ENCODE results near the gene EIF4ENIF1.
"Not testable (repeated sequence)": the region's sequence is repeated elsewhere in the genome, so short reads cannot be mapped to it uniquely, and the experiment has no call there.

The EIF4ENIF1 gene

DNA sequence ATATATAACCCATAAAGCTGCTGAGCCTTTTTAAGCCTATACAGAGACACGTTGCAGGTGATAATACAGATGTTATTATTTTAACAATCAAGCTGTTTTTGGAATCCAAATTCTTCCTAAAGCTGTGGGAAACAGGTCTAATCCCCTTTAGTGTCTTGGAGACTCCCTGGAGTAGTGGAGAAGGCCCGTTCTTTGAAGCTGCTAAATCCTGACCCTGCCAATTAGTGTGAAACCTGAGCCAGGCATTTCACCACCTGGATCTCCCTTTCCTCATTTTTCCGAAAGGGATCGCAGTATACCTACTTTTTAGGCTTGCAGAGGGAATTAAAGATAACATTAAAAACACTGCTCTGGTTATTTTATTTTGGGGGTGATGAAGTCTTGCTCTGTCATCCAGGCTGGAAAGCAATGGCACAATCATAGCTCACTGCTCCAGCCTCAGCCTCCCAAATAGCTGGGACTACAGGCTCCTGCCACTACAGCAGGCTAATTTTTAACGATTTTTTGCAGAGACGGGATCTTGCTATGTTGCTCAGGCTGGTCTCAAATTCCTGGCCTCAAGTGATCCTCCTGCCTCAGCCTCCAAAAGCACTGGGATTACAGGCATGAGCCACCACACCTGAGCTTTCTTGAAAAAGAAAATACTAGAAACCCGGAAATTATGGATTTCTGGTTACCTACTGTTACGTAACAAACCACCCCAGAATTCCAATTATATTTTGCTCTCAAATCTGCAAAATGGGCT, 1.7 kb upstream of the EIF4ENIF1 start:
- no peak for FAIRE-seq

DNA sequence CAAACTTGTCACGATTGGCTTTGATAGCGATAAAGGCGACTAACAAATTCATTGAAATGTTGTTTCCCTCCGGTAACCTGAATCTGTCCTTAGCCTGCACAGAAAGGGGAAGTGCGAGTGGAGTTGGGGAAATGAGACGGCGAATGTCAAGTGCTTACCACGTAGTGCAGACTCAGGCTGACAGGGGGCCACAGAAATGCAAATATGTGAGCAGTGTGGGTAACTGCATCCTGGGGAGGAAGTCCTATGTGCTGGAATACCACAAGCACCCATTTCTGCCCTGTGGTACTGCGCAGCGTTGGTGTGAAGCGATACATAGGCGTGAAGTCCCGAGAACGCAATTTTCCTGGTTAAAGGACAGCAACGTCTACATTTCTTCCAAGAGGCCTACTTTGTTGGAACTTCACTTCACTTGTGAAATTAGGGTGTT, 869 bp upstream of the EIF4ENIF1 start:
- no peak for FAIRE-seq

DNA sequence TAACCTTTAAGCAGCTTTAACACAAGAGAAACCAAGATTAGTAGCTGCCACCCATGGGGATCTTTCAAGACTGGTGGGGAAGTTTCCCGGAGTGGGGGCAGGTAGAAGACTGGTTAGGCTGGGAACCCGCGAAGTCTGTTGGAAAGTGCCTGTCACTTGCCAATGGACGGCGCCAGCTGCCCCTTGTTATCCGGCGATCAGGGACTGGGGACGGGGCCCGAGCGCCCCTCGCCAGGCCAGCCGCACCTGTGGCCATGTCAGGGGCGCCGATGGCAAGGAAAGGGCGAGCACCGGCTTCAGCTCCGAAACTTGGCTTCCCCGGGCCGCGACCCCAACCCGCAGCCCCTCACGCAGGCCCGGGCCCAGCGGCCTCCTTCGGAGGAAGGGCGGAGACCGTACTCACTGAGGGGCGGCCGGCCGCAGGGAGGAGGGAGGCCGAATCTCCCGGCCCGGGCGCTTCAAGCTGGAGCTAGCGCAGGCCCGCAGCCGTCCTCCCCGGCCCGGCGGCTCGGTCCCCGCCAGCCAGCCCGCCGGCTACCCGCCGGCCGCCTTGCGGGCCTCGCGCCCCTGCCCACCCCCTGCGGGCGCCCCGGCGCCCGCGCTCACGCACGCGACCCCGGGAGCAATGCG, 539 bp downstream of the EIF4ENIF1 start:
- no peak for FAIRE-seq

DNA sequence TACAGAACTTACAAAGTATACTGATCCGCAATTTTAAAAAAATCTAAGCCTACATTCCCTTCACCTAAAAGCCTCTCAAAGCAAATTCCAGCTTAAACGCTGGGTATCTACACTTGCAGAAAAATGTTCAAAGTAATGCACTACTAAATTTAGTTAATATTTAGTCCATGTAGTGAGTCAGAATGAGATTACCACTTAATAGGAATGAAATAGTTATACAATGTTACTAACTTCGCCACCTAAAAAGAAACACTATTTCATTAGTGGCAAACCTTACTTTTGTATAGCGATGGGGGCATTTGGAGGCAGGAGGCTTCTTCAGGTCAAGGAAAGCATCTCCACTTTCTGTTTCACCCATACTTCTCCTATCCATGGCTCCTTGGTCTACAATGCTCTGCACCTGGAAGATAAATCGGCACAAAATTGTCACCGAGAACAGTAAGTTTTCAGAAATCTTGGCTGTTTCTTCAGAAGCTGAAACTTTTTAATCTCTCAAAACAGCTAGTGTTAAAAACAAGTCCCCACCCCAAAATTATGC, 1.2 kb downstream of the EIF4ENIF1 start:
- no peak for FAIRE-seq

DNA sequence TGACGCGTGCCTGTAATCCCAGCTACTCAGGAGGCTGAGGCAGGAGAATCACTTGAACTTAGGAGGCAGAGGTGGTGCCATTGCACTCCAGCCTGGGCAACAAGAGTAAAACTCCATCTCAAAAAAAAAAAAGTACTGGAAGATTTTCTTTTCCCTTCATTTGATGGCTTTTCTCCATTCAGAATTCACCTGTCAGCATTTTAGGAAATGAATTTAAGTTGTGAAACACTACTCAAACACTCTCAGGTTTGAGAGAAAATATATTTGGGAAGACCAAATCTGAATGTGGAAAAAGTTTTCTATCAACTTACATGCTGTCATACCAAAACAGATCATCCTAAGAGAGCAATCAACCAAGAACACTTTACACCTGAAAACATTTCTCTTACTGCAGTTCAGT, 2.7 kb downstream of the EIF4ENIF1 start:
- no peak for FAIRE-seq

DNA sequence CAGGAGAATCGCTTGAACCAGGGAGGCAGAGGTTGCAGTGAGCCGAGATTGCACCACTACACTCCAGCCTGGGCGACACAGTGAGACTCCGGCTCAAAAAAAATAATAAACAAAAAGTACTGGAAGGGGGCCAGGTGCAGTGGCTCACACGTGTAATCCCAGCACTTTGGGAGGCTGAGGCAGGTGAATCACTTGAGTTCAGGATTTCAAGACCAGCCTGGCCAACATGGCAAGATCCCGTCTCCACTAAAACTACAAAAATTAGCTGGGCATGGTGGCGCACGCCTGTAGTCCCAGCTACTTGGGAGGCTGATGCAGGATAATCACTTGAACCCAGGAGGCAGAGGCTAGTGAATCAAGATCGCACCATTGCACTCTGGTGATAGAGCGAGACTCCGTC, 3.3 kb downstream of the EIF4ENIF1 start:
- FAIRE-seq: not testable (repeated sequence)

DNA sequence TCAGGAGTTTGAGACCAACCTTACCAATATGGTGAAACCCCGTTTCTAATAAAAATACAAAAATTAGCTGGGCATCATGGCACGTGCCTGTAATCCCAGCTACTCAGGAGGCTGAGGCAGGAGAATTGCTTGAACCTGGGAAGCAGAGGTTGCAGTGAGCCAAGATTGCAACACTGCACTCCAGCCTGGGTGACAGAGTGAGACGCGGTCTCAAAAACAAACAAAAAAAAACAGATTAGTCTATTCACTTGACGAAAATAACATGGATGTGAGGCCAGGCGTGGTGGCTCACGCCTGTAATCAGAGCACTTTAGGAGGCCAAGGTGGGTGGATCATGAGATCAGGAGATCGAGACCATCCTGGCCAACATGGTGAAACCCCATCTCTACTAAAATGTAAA, 7.2 kb downstream of the EIF4ENIF1 start:
- FAIRE-seq: not testable (repeated sequence)

DNA sequence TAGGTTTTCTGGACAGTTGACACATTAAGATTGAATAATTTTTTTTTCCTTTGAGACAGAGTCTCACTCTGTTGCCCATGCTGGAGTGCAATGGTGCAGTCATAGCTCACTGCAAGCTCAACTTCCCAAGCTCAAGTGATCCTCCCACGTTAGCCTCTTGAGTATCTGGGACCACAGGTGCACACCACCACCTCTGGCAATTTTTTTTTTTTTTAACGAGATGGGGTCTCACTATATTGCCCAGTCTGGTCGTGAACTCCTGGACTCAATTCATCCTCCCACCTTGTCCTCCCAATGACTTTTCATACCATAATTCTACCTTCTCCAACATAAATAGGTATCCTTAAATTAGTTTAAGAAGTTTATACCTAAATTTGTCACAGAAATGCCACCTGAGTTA, 8.5 kb downstream of the EIF4ENIF1 start:
- no peak for FAIRE-seq

DNA sequence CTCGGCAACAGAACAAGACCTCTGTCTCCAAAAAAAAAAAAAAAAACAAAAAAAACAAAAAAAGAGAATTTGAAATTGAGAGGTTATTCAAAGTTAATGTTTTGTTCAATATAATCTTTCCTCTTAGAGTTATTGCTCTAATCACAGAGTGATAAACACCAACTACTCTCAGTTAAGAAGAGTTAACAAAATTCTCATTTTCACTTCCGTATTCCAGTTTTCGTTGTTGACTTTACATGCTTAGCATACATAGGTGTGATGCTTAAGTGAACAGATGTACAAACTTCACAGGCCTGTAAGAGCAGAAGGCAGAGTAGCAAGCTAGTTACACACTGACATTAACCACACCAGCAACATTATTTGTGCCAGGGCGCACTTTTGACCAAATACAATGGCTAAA, 12.3 kb downstream of the EIF4ENIF1 start:
- no peak for FAIRE-seq

DNA sequence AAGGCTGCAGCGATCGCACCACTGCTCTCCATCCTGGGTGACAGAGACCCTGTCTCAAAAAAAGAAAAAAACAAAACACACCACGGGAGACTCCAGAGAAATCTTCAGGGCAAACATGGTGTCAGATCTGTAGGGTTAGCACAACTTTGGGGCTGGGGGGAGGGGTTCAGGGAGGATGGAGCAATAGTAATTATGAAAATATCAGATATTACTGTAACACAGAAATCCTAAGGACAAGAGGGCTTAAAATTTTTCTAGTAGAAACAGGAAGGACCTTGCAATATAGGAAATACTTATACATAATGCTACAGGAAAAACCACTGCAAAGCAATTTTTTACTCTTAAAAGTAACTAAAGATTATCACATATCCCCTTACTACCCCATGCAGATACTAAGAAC, 13.8 kb downstream of the EIF4ENIF1 start:
- no peak for FAIRE-seq

DNA sequence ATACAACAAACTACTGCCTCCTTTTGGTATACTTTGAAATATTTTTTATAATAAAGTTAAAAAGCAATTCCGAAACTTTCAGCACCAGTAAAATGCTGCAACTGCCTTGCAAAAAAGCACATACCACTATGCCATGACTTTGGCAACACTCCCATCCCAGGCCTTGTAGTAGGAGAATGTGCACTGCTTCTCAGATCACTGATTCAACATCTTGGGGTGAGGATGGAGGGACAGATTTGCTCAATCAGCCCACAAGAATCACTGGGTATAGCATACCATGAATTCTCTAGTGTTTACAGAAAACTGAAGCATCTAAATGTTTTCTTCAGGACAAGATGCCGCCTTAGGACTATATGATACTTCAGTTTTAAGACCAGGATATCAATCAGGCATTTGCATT, 14.9 kb downstream of the EIF4ENIF1 start:
- FAIRE-seq: no peak

DNA sequence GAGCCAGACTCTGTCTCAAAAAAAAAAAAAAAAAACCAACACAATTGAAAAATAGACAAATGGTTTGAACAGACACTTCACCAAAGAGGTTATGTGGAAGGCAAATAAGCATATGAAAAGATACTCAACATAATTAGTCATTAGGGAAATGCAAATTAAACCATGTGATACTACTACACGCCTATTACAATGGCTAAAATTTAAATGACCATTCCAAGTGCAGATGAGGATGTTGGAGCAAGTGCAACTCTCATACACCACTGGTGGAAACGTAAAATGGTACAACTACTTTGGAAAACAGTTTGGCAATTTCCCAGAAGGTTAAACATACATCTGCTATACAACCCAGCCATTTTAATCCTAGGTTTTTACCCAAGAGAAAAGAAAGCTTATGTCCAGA, 24.3 kb downstream of the EIF4ENIF1 start:
- FAIRE-seq: no peak

DNA sequence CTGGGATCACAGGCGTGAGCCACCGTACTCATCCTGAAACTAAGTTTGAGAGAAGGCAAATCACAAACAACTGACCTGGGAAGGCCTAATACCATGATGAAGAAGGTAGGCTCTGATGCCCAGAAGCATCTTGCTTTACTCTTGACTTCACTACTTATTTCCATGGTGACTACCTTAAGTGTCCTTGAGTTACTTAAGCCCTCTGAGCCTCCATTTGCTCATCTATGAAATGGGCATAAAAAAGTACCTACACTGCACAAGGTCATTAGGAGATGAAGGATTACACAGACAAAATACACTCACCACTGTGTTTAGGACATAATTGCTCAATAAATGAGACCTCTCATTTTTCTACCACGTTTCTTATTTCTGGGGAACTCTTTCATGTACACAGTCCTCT, 27.9 kb downstream of the EIF4ENIF1 start:
- FAIRE-seq: no peak

DNA sequence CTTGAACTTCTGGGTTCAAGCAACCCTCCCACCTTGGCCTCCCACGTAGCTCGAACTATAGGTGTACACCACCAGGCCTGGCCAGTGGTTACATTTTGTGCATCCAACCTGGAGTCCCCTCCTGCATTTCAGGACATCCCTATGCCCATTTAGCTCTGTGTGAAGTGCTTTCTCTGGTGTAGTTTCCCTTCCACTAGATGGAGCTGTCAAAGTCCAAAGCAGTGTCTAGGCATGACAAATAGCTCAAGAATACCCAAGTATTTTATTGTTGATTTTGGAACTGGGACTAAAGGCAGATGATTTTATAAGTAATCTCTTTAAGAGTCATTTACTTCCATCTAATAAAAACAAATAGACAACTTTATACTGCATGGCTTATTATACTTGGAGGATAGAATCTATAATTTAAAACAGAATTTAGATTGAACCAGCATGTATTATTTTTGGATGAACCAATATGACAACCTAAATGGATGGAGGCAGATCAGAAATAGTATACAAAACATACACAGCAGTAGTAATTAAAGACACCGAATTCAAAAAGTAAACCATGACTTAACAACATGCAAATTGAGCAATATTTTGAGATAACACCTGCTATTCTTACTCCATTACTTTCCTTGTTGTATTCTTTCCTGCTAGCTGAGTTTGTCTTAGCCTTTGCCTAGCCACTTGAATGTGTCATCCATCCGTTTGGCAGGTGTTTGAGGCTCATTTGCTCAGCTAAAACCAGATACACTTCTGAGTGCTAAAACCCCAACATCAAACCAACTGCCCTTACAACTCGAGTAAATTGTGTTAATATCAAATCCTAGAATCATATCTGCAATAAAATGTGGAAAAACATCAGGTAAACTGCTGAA, 37.7 kb downstream of the EIF4ENIF1 start:
- FAIRE-seq: no peak

DNA sequence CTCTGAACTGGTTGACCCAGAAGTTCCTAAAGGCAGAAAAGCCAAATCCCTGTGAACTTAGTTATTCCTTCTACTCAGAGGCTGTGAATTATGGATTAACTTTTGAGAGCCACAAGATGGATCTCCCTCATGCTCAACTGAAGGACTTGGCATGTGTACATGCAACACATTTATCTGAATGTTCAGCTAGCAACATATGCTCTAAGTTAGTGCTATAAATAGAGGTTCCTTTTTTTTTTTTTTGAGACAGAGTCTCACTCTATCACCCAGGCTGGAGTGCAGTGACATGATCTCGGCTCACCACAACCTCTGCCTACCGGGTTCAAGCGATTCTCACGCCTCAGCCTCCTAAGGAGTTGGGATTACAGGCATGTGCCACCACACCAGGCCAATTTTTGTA, 40.1 kb downstream of the EIF4ENIF1 start:
- FAIRE-seq: no peak

DNA sequence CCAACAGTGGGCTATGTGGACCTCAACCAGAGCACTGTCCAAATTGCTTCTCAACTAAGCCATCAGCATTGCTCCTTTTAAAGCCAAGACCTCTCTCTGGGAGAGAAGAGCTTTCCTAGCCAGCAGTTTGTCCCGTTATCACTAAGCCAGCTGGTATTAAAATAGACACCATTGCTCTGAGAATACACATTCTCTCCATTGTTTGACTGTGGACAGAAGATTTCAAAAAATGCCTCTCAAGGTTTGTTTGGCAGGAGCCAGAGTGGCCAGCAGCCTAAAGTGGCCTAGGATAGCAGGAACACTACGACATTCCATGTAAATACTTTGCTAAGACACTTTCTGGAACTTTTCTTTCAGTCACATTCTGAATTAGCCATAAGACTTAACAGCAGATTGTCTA, 41.3 kb downstream of the EIF4ENIF1 start:
- no peak for FAIRE-seq

DNA sequence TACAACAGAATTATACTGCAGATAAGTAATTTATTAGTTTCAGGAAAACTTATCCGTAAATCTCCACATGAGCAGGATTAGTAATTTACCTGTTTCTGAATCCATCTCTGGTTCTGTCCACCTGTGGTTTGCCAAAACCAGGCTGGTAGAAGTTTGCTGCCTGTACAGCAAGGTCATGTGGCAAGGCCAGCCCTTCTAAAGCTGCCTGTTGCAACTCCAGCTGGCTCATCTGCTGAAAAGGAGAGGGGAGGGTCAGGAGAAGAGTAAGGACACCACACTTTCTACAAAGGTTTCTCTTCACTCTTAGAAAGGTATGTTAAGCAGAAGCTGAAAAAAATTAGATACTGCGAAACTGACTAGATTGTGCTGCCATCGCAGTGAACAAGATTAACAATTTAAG, 42.3 kb downstream of the EIF4ENIF1 start:
- no peak for FAIRE-seq

DNA sequence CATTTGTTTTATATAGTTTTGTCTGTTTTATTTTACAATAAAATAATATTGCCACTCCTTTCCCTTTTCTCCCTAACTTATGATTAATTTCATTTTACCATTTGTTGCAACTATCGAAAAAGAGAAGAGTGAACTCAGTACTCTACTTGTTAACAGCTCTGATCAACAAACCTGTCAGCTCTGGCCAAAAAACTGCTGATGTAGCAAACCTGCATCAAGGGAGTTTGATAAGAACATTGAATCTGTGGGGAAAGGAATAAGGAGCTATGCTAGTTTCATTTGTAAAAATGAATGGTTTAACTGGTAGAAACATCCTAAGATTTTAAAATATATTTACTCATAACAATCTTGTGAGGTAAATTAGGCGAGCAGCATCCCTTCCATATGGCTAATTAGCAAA, 42.9 kb downstream of the EIF4ENIF1 start:
- FAIRE-seq: no peak

DNA sequence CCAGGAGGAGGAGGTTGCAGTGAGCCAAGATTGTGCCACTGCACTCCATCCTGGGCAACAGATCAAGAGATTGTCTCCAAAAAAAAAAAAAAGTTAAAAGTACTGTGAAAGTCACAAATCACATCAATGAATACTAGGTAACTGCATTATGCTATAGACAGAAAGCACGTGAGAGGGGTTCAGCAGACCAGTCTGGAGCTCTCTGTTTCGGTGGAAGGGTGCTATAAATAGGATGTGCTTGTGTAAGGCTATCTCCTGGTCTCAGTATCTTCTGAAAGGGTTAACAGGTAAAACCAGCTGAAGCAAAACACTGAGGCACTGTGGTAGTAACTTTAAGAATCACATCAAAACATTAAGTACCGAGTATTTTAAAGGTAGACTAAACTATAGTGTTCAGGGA, 43.4 kb downstream of the EIF4ENIF1 start:
- no peak for FAIRE-seq

DNA sequence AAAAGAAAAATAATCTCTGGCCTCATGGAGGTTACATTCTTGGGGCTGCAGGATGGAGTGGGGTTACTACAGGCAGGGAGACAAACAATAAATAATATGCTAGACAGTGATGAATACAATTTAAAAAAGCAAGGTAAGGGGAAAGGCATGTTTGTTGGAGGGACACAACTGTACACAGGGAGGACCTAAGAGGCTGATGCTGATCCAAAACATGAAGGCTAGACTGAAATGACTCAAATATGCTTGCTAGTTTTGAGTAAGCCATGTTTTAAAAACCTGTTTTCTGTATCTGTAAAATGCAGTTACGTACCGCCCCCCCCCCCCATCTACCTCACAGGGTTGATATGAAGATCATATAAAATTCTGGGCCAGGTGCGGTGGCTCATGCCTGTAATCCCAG, 44.0 kb downstream of the EIF4ENIF1 start:
- FAIRE-seq: no peak

DNA sequence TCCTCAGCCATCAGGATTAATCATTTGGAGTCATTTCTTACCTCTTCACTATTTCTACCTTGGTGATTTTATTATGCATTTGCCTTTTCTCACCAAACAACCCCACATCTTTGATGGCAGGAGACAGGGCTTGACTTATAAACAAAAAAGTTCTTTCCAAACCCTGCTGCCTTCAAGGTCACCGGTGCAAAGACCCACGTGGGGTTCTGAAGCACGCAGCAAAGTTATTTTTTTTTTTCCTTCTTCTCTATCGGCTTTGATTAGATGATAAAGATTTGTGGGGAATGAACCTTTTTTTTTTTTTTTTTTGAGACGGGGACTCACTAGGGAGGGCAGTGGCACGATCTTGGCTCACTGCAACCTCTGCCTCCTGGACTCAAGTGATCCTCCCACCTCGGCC, 46.1 kb downstream of the EIF4ENIF1 start:
- no peak for FAIRE-seq

DNA sequence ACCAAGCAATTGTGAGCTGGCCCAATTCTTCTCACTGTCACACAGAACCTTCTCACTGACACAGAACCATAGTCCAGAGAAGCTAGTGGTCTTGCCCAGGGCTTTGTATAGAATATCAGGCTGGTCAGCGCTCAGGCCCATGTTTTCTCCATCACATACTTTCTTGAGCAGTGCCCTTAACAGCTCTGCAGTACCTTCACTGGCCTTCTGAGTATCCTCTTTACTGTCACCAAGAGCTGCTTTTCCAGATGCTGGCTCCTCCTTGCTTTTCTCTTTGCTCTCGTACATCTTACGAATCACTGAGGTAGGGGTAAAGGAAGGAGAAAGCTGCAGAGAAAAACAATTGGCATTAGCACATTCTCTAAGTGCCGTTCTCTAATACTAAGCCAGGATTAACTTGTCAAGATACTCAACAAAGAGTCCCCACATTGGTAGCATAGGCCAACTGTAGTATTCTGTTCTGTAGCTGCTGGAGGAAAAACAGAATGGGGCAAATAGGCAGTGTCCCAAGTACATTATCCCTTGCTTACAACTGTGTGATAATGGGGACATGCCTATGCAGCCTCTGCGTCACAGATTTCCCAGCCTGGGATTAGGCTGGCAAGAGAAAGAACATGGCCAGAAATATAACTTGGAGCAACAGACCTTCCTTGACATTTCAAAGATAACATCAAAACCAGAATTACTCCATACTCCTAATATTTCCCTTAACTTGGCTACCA, 46.7 kb downstream of the EIF4ENIF1 start:
- FAIRE-seq: no peak

DNA sequence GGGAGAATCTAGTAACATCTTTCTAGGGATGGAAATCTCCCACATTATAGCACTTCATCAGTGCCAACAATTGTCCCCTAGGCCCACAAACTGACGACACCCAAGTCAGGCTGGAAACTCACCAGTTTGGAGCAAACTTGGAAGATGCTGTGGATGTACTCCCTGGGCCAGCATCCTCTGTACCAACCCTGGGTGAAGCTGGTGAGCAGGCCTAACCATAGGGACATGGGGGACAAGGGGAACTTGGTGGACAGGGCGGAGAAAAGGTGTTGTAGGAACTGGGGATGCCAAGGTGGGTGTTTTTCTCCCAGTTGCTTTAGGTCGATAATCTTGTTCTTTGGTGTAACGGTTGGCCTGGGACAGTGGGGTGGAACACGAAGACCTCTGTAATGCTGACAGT, 48.0 kb downstream of the EIF4ENIF1 start:
- FAIRE-seq: no peak
